Stomach smooth muscle (tissue), 2 donors: Measurements from ENCODE around the gene SLC6A20.

ENCODE experiments used
- H3K27ac ChIP-seq: one replicate; pipeline ENCODE4 v1.7.0; 2013; ENCODE audit warnings: mild to moderate bottlenecking, low read length, inconsistent platforms
- H3K27me3 ChIP-seq, 2 donors: one replicate each; pipeline ENCODE4 v1.7.0; 2013; ENCODE audit warnings: low read length in 2 of 2; ENCODE audit not compliant: insufficient read depth in 2 of 2, control insufficient read depth in 1 of 2
- H3K36me3 ChIP-seq, 2 donors: one replicate each; pipeline ENCODE4 v1.7.0; 2013; ENCODE audit warnings: low read length in 2 of 2; ENCODE audit not compliant: control insufficient read depth in 2 of 2, insufficient read depth in 2 of 2
- H3K4me1 ChIP-seq: one replicate; pipeline ENCODE4 v1.7.0; 2013; ENCODE audit warnings: low read length; ENCODE audit not compliant: control insufficient read depth, insufficient read depth
- H3K4me3 ChIP-seq, 2 donors: one replicate each; pipeline ENCODE4 v1.7.0; 2013; ENCODE audit warnings: low read length in 2 of 2
- H3K9ac ChIP-seq, 2 donors: one replicate each; pipeline ENCODE4 v1.7.0; 2013; ENCODE audit warnings: low read length in 2 of 2, mild to moderate bottlenecking in 1 of 2
- H3K9me3 ChIP-seq, 2 donors: one replicate each; pipeline ENCODE4 v1.7.0; 2013; ENCODE audit warnings: low read length in 2 of 2; ENCODE audit not compliant: control insufficient read depth in 2 of 2
- donor health status: healthy.
- donor health status: Pancreatic carcinoma.

SLC6A20 gene

DNA sequence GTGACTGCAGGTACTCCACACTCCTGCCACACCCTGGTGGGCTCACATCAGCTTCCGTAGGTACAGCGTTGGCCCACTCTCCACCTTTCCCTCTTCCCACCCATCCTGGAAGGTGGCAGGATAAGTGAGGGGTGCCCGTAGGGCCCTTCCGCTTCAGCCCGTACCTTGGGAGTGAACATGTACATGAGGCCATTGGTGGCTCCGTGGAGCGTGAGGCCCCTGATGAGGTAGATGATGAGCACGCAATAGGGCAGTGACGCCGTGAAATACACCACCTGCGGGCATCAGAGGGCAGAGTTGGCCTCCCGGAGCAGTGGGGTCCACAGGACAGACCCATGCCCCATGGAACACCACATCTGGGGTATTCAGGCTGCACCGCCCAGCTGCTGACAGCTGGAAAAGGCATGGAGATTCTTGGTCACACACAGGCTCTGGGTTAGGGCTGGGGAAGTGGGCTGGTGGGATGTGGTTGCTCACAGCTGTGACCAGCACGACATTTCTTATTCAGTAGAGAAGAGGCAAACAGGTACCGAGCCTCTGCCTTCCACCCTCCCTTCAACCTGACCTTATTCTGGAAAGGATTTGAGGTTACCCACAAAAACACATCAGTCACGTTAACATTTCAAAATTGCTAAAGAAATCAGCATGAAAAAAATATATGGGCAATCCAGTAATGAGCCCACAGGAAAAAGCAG, 23.8 kb downstream of the SLC6A20 start:
- H3K9me3 ChIP-seq: no peaks in the 10 kb centered on the region
- H3K9ac ChIP-seq: no peak overlapping the region
- H3K4me3 ChIP-seq: no peak overlapping the region
- H3K4me1 ChIP-seq: no peaks in the 10 kb centered on the region
- no peaks in the 10 kb centered on the region for H3K36me3 ChIP-seq
- H3K27me3 ChIP-seq: peaks cover 4 to 10% of the 10 kb centered on the region in 2 donors
- no peak overlapping the region for H3K27ac ChIP-seq

DNA sequence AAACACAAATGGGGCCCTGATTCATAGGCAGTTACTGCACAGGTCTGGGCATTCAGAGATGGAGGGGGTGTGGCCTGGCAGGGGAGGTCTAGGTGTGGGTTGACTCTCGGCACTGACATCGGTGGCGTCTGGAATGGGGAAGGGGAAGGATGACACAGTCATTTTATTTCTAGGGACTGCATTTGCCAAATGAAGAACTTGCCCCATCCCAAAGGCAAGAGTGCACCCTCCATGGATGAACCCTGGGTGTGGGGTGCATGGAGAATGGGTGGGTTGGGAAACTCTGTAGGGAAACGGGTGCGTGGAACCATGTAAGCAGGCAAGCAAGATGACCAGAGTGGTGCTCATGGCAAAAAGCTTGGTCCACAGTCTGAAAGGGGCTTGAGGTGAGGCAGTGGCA, 24.5 kb downstream of the SLC6A20 start:
- no peak overlapping the region for H3K4me3 ChIP-seq
- H3K9ac ChIP-seq: no peak overlapping the region
- H3K27ac ChIP-seq: no peak overlapping the region
- H3K9me3 ChIP-seq: no peaks in the 10 kb centered on the region
- no peaks in the 10 kb centered on the region for H3K4me1 ChIP-seq
- H3K36me3 ChIP-seq: no peaks in the 10 kb centered on the region
- peaks cover 4 to 8% of the 10 kb centered on the region in 2 donors for H3K27me3 ChIP-seq

DNA sequence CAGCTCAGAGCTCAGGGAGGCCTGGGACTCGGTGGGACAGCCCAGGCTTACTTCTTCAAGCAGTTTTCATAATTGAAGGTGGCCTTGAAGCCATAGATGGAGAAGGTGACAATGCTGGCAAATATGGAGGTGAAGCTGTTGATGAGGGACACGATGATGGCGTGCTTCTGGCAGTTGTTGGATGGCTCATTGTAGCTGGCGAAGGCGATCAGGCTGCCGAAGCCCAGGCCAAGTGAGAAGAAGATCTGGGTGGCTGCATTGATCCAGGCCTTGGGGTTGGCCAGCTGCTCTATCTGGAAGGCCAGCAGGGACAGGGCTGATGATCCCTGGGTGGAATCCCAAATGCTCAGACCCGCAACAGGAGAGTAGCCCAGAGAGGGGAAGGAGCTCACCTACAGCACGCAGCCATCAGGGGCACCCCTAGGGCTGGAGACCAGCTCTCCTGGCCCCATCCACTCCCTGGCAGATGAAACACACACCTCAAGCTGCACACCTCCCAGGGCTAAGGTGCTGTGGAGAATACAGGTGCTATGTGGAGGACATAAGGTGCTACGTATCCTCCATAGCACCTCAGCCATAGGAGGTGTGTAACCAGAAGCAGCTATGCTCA, 25.1 kb downstream of the SLC6A20 start:
- Histone ChIP-seq H3K36me3 (no peaks in the 10 kb centered on the region), H3K27me3 (peaks cover 2 to 3% of the 10 kb centered on the region in 2 donors), H3K4me1 (no peaks in the 10 kb centered on the region), H3K9ac (no peak overlapping the region), H3K4me3 (no peak overlapping the region), H3K27ac (no peak overlapping the region), H3K9me3 (no peaks in the 10 kb centered on the region)

DNA sequence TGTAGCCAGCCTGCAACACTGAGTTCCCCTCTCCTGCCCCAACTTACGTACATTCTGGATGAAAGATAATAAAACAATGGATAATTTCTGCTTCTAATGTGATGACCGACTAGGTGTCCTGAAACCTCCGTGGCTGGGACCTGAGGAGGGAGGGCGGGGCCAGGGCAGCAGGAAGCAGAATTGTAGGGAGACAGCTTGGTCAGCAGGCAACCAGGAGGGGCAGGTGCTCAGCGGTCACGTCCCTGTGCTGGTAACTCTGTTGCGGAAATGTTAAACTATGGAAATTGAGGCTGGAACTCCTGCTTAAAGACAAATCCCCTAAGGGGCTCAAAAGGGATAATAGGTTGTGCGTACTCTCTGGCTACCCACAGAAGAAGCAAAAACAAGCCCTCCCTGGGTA, 30.4 kb downstream of the SLC6A20 start:
- peaks cover 0 to 2% of the 10 kb centered on the region in 2 donors for H3K27me3 ChIP-seq
- H3K9me3 ChIP-seq: no peaks in the 10 kb centered on the region
- no peak overlapping the region for H3K4me3 ChIP-seq
- H3K36me3 ChIP-seq: no peaks in the 10 kb centered on the region
- H3K27ac ChIP-seq: no peak overlapping the region
- no peaks in the 10 kb centered on the region for H3K4me1 ChIP-seq
- H3K9ac ChIP-seq: no peak overlapping the region

DNA sequence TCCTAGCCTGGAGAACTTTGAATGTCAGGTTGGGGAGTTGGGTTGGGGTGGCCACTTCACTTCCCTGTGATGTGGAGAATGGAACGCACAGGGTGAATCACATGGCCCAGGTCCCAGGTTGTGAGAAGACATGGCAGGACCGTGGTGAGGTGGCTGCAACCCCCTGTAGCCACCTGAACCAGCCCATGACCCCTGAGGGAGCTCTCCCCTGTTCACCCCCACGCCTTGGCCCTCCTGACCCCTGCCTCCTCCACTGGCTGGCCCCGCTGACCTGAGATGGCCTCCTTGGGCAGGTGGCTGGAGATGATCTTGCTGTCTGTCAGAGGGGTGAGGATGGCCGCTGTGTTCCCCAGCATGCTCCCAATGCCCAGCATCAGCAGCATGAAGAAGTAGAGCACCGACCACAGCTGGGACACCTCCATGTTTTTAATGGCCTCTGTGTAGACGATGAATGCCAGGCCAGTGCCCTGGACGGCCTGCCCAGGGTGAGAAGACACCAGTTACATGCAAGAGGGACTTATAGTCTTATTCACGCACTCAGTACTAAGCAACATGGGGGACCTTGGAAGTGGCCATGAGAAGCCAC, 31.0 kb downstream of the SLC6A20 start:
- H3K4me3 ChIP-seq: no peak overlapping the region
- H3K27ac ChIP-seq: no peak overlapping the region
- H3K4me1 ChIP-seq: no peaks in the 10 kb centered on the region
- no peaks in the 10 kb centered on the region for H3K9me3 ChIP-seq
- H3K9ac ChIP-seq: no peak overlapping the region
- no peaks in the 10 kb centered on the region for H3K36me3 ChIP-seq
- peaks cover 0 to 2% of the 10 kb centered on the region in 2 donors for H3K27me3 ChIP-seq

DNA sequence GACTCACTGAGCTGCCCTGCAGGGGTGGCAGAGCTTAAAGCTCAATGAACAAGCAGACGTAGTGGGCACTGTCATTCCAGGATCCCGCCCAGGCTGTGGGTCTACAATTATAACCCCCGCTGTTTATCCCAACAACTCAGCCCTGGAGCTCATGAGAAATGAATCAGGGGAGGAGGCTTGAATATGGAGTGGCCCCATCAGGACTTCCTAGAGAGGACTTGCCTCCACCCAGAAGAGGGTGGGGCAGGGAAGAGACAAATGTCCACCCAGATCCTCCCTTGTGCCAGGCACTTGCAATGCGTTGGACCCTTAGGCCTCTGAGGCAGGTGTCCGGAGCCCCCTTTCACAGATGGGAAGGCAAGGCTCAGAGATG, 33.0 kb downstream of the SLC6A20 start:
- Histone ChIP-seq H3K36me3 (no peaks in the 10 kb centered on the region), H3K27me3 (peaks cover 0 to 2% of the 10 kb centered on the region in 2 donors), H3K4me1 (no peaks in the 10 kb centered on the region), H3K9ac (no peak overlapping the region), H3K27ac (no peak overlapping the region), H3K4me3 (no peak overlapping the region), H3K9me3 (no peaks in the 10 kb centered on the region)

DNA sequence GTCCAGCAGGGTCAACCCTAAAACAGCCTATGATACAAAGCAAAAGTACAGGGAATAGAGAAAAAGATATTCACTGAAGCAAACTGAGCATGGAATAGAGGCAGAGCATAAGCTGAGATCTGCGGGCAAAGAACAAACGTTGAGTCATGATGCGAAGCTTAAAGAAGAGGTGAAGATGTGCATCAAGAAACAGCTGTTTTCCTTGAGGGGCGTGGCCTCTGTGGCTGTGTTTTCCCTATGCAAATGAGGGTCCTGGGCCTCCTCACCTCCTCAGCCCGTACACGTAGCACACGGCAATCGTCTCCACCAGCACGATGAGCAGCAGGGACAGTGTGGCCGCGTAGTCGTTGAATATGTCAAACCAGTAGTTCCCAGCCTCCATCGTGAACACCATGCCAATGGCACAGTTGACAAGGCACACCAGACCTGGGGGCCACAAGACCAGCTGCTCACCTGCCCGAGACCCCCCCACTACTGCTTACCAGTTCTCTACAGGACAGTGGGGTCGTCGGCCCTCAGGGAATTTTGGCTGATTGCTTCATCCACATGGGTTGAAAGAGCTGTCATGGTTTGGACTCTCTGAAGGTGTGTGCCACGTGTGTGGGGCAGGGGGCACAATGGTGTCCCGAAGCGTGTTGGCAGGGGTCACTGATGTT, 33.6 kb downstream of the SLC6A20 start:
- H3K36me3 ChIP-seq: no peaks in the 10 kb centered on the region
- H3K27me3 ChIP-seq: peaks cover 0 to 2% of the 10 kb centered on the region in 2 donors
- no peak overlapping the region for H3K27ac ChIP-seq
- H3K4me1 ChIP-seq: no peaks in the 10 kb centered on the region
- no peak overlapping the region for H3K4me3 ChIP-seq
- H3K9ac ChIP-seq: no peak overlapping the region
- H3K9me3 ChIP-seq: no peaks in the 10 kb centered on the region

DNA sequence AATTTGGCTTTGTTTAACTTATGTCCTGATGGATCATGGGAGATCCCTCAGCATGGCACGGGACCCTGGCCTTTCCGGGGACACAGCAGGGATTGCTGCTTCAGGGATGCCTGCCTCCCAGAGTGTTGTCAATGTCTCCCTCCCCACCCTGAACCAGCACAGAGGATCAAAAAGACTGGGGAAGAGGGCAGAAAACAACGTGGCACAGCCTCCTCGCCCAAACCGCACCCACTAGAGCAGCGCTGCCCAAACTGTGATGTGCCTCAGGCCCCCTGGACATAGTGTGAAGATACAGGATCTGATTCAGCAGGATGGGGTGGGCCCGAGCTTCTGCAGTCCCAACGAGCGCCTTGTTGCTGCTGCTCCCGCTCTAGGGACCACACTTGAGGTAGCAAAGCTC, 34.5 kb downstream of the SLC6A20 start:
- Histone ChIP-seq H3K4me3 (no peak overlapping the region), H3K27me3 (peaks cover 0 to 2% of the 10 kb centered on the region in 2 donors), H3K27ac (no peak overlapping the region), H3K9ac (no peak overlapping the region), H3K36me3 (no peaks in the 10 kb centered on the region), H3K9me3 (no peaks in the 10 kb centered on the region), H3K4me1 (no peaks in the 10 kb centered on the region)

DNA sequence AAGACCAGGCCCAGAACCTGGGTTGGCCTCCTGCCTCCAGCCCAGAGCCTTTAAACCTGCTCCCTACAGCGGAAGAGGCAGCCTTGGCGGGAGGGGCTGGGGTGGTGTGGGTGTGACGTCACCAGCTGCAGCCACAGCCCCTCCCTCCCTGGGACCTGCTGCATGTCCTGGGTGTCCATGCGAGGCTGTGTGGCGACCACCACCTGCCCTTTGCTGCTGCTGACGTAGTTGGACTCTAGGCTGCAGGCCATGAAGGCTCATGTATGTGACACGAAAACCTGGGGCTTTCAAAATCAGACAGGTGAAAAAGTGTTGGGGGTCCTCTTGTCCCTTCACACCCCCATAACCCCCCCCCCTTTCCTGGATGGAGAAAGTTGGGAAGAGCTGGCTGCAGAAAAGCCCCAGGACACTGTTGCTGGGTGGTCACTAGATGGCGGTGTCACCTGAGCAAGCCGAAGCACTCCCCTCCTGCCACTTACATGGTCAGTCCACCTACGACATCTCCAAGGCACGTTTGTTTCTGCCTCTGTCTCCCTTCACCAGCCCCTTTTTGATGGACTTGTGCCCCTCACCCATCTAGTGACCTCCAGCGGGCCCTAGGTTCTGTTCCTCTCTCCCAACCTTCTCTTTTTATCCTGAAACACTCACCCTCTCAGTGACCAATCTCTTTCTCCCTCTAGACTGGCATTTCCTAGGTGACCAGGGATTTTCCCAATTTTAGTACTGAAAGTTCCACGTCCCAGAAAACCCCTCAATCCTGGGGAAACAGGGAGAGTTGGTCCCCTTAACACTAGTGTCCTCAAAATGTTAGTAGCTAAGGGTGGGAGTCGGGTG, 35.2 kb downstream of the SLC6A20 start:
- H3K9me3 ChIP-seq: no peaks in the 10 kb centered on the region
- no peak overlapping the region for H3K9ac ChIP-seq
- H3K27me3 ChIP-seq: peaks cover 0 to 2% of the 10 kb centered on the region in 2 donors
- no peak overlapping the region for H3K27ac ChIP-seq
- H3K4me1 ChIP-seq: no peaks in the 10 kb centered on the region
- no peaks in the 10 kb centered on the region for H3K36me3 ChIP-seq
- H3K4me3 ChIP-seq: no peak overlapping the region

DNA sequence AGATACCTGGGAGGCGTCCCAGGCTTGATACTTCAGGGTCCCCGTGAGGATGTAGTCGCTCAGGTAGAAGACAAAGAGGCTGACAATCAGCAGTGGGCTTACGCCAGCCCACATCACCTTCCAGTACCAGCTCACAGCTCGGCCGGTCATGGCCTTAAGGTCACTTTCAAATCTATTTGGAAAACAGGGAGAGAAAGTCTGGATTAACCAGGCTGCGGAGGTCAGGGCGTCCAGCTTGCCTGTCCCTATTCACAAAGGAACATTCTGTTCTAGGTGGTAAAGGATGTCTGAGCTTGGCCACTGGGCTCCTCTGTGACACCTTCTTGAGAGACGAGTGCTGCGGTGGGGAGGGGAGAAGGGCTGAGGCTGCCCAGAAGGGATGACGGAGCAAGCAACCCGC, 36.5 kb downstream of the SLC6A20 start:
- H3K9me3 ChIP-seq: no peaks in the 10 kb centered on the region
- H3K4me3 ChIP-seq: no peak overlapping the region
- H3K27me3 ChIP-seq: peaks cover 0 to 2% of the 10 kb centered on the region in 2 donors
- H3K36me3 ChIP-seq: no peaks in the 10 kb centered on the region
- no peaks in the 10 kb centered on the region for H3K4me1 ChIP-seq
- no peak overlapping the region for H3K9ac ChIP-seq
- H3K27ac ChIP-seq: no peak overlapping the region
